Measurements from ENCODE around the gene SMIM26. TPM values are rescaled to one million over a fixed set of nuclear protein-coding genes. Genes with fewer than 3 reads are reported as not detected.

Gene SMIM26
- total and polyA plus RNA-seq, 2 of the 8 experiments (the other 6 are each of a cell fraction or from before 2014, with no cell fraction given) = 69.8 to 95.0 TPM

DNA sequence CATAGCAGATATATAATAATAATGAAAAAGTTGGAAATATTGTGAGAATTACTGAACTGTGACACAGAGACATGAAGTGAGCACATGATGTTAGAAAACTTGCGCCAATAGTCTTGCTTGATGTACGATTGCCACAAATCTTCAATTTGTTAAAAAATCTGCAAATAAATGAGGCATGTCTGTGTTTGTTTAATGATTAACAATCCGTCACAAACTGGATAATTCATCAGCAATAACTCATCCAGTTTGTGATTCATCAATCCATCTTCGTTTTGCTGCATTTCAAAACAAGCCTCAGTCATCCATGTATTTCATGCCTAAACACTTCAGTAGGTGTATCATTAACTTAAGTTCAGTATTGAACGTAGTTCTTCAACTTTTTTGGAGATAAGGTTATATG lies 25.5 kb upstream of the SMIM26 start:
- no peaks in the 10 kb centered on the region for H3K79me2 ChIP-seq (ENCODE audit: control insufficient read depth in 1 of 2, insufficient read depth in 2 of 2, low read length in 2 of 2)
- no peak overlapping the region for H2BK15ac ChIP-seq (ENCODE audit: low read length)
- no peaks in the 10 kb centered on the region for H3K27me3 ChIP-seq (replicated peaks in 1 of 4; ENCODE audit: control insufficient read depth in 3 of 4, extremely low read depth in 1 of 4, insufficient read depth in 3 of 4, low read length in 3 of 4)
- FAIRE-seq = no peak
- no peak overlapping the region for H3K18ac ChIP-seq (ENCODE audit: extremely low read depth, low read length)
- H2BK12ac ChIP-seq (ENCODE audit: low read depth, low read length) = no peak overlapping the region
- no peak overlapping the region for H3K4me2 ChIP-seq (ENCODE audit: insufficient read depth in 1 of 2, low read depth in 2 of 2, low read length in 2 of 2)
- no peak overlapping the region for H4K5ac ChIP-seq (ENCODE audit: insufficient read length, low read depth, low read length)
- no peaks in the 10 kb centered on the region for H3K79me1 ChIP-seq (ENCODE audit: low read depth, low read length)
- H3K27ac ChIP-seq (ENCODE audit: low read depth, low read length) = no peak overlapping the region
- H4K8ac ChIP-seq (ENCODE audit: extremely low read depth, insufficient read depth, low read length) = no peak overlapping the region
- H3K23me2 ChIP-seq (ENCODE audit: low read depth, low read length) = no peaks in the 10 kb centered on the region
- WGBS, 2 experiments (ENCODE audit: extremely low coverage in 1 of 2, insufficient coverage in 1 of 2, insufficient read length in 1 of 2, insufficient replicate concordance in 2 of 2, low coverage in 1 of 2, low lambda C conversion rate in 2 of 2, missing lambda C conversion rate in 1 of 2) = 88% methylated on average over 5 of the region's 5 CpGs; no CpG with 5 or more reads in 1 of the 2 experiments
- H2BK5ac ChIP-seq (ENCODE audit: low read depth, low read length) = no peak overlapping the region
- no peak overlapping the region for H4K91ac ChIP-seq (replicated peaks; ENCODE audit: insufficient read length, low read length)
- CTCF ChIA-PET (ENCODE audit: partially characterized antibody) = no interaction called here
- H2AK5ac ChIP-seq (ENCODE audit: low read depth, low read length) = no peak overlapping the region
- peaks cover 0 to 5% of the 10 kb centered on the region in 2 experiments for H4K20me1 ChIP-seq (replicated peaks in 1 of 2; ENCODE audit: control insufficient read depth in 1 of 2, insufficient read depth in 2 of 2, low read length in 2 of 2)
- no peak overlapping the region for H3K4ac ChIP-seq (replicated peaks; ENCODE audit: insufficient read length, low read depth, low read length)
- no peaks in the 10 kb centered on the region for H3K4me1 ChIP-seq (replicated peaks in 1 of 4; ENCODE audit: control insufficient read depth in 3 of 4, insufficient read depth in 4 of 4, low read length in 3 of 4)
- H2BK20ac ChIP-seq (ENCODE audit: low read length) = no peak overlapping the region
- peaks cover 7 to 47% (median 22%) of the 10 kb centered on the region in 4 experiments for H3K36me3 ChIP-seq (ENCODE audit: control insufficient read depth in 2 of 4, insufficient read depth in 4 of 4, low read length in 3 of 4)
- no peak for DNase-seq (ENCODE audit: low read depth in 1 of 2, low spot score in 2 of 2)
- POLR2A ChIA-PET (ENCODE audit: partially characterized antibody) = no interaction called here
- H3K9ac ChIP-seq (replicated peaks in 1 of 4; ENCODE audit: extremely low read depth in 1 of 4, low read depth in 3 of 4, low read length in 3 of 4) = no peak overlapping the region
- H2BK120ac ChIP-seq (replicated peaks; ENCODE audit: low read depth, low read length) = no peak overlapping the region
- H2AFZ ChIP-seq (ENCODE audit: low read length) = no peak overlapping the region
- no peak overlapping the region for H3K4me3 ChIP-seq (ENCODE audit: extremely low read depth in 1 of 4, insufficient read depth in 2 of 4, low read depth in 3 of 4, low read length in 4 of 4)
- no peak overlapping the region for H3K14ac ChIP-seq (ENCODE audit: insufficient read length)
- no peak overlapping the region for H3K56ac ChIP-seq (replicated peaks; ENCODE audit: insufficient read length, low read depth, low read length)
- H3K23ac ChIP-seq (ENCODE audit: insufficient read length) = no peak overlapping the region
- H3K9me3 ChIP-seq (ENCODE audit: insufficient read depth in 2 of 2, low read depth in 1 of 2, low read length in 1 of 2) = no peaks in the 10 kb centered on the region
- TF ChIP-seq RBBP5 (IDR thresholded peaks at IDR 0.05; ENCODE audit: borderline replicate concordance, low read depth, low read length) (no peak), PHF8 (conservative IDR thresholded peaks at IDR 0.05; ENCODE audit: low read depth, low read length) (no peak), RFX5 (IDR thresholded peaks at IDR 0.05; ENCODE audit: borderline replicate concordance, low read depth, low read length) (no peak), YY1 (IDR thresholded peaks at IDR 0.05; ENCODE audit: low read depth, low read length) (no peak), CHD1 (IDR thresholded peaks at IDR 0.05; ENCODE audit: low read depth, low read length) (no peak), BACH1 (IDR thresholded peaks at IDR 0.05; ENCODE audit: low read length) (no peak), EP300 (IDR thresholded peaks at IDR 0.05; ENCODE audit: borderline replicate concordance in 1 of 2, low read depth in 2 of 2, low read length in 2 of 2) (no peak), TAF7 (optimal IDR thresholded peaks at IDR 0.05; ENCODE audit: borderline replicate concordance, low read depth, low read length) (no peak), BRCA1 (IDR thresholded peaks at IDR 0.05; ENCODE audit: low read depth, low read length) (no peak), EGR1 (IDR thresholded peaks at IDR 0.05; ENCODE audit: borderline replicate concordance, low read depth, low read length) (no peak), TBP (IDR thresholded peaks at IDR 0.05; ENCODE audit: low read depth, low read length) (no peak), CEBPB (IDR thresholded peaks at IDR 0.05; ENCODE audit: low read depth, low read length) (no peak), SIRT6 (IDR thresholded peaks at IDR 0.05; ENCODE audit: low read length) (no peak), RNF2 (IDR thresholded peaks at IDR 0.05; ENCODE audit: borderline replicate concordance, low read depth, low read length, missing control alignments, poor library complexity, severe bottlenecking) (no peak)
- TF ChIP-seq, protein P1, sequence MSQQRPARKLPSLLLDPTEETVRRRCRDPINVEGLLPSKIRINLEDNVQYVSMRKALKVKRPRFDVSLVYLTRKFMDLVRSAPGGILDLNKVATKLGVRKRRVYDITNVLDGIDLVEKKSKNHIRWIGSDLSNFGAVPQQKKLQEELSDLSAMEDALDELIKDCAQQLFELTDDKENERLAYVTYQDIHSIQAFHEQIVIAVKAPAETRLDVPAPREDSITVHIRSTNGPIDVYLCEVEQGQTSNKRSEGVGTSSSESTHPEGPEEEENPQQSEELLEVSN (IDR thresholded peaks at IDR 0.05) = no peak

Measured in H1 (cell line).